OCI-LY7 (cell line): ENCODE data around the gene ATXN8OS. TPM values are rescaled to one million over a fixed set of nuclear protein-coding genes. Genes with fewer than 3 reads are reported as not detected.

Experiments
- BruUV-seq: library from RNA; stranded (reverse); fragments of 400-500 nt; replicated peaks from 2 replicates; lab custom pipeline; 2021; lab: Mats Ljungman, UMichigan
- CTCF ChIA-PET: fragments of 300-600 bp; sonication (Branson Sonifier 250); formaldehyde crosslinking; loops from one replicate; lab custom pipeline; 2022; ENCODE audit warnings: antibody characterized with exemption; ENCODE audit not compliant: unreplicated experiment; lab: Charles Lee
- POLR2A ChIA-PET: fragments of 300-600 bp; sonication (Branson Sonifier 250); formaldehyde crosslinking; loops from one replicate; lab custom pipeline; 2022; ENCODE audit warnings: antibody characterized with exemption; lab: Charles Lee
- DNase-seq: peaks from one replicate; pipeline ENCODE4 v3.0.0-alpha.2; 2015; ENCODE audit warnings: low spot score
- H2AFZ ChIP-seq: fragments of 200-600 bp; sonication (generic), shearing (Covaris generic); 2 replicates; pipeline ENCODE4 v1.6.1; 2014; ENCODE audit warnings: mild to moderate bottlenecking, antibody characterized with exemption, low read length, moderate library complexity
- H3K27ac ChIP-seq: fragments of 200-600 bp; sonication (generic); 2 replicates; pipeline ENCODE4 v1.5.1; 2014; ENCODE audit warnings: mixed run types, low read depth, mild to moderate bottlenecking, moderate library complexity, low read length, inconsistent platforms; ENCODE audit not compliant: poor library complexity, severe bottlenecking
- H3K36me3 ChIP-seq: fragments of 200-600 bp; sonication (generic); 2 replicates; pipeline ENCODE4 v1.6.1; 2014; ENCODE audit warnings: mild to moderate bottlenecking, antibody characterized with exemption, low read length, moderate library complexity, mixed read lengths; ENCODE audit not compliant: insufficient read depth
- H3K4me1 ChIP-seq: fragments of 200-600 bp; sonication (generic); 2 replicates; pipeline ENCODE4 v1.5.1; 2014; ENCODE audit warnings: mild to moderate bottlenecking, low read length; ENCODE audit not compliant: insufficient read depth, poor library complexity, severe bottlenecking
- H3K4me2 ChIP-seq: fragments of 200-600 bp; sonication (generic); 2 replicates; pipeline ENCODE4 v1.6.1; 2014; ENCODE audit warnings: mild to moderate bottlenecking, low read length
- H3K4me3 ChIP-seq: fragments of 200-600 bp; sonication (generic); 2 replicates; pipeline ENCODE4 v1.5.1; 2014; ENCODE audit warnings: mild to moderate bottlenecking, low read depth, low read length; ENCODE audit not compliant: poor library complexity, severe bottlenecking
- H3K79me2 ChIP-seq: fragments of 200-600 bp; sonication (generic); 2 replicates; pipeline ENCODE4 v1.6.1; 2016; ENCODE audit warnings: low read depth, mild to moderate bottlenecking, low read length, moderate library complexity, mixed read lengths; ENCODE audit not compliant: insufficient read depth
- H3K9me2 ChIP-seq: fragments of 200-600 bp; sonication (generic); 2 replicates; pipeline ENCODE4 v1.6.1; 2016; ENCODE audit warnings: mild to moderate bottlenecking, low read length, mixed read lengths; ENCODE audit not compliant: insufficient read depth
- H3K9me3 ChIP-seq: fragments of 200-600 bp; sonication (generic); 2 replicates; pipeline ENCODE4 v1.6.1; 2014; ENCODE audit warnings: mild to moderate bottlenecking, mixed run types, low read length, mixed read lengths
- H4K20me1 ChIP-seq: fragments of 200-600 bp; sonication (generic); 2 replicates; pipeline ENCODE4 v1.6.1; 2014; ENCODE audit warnings: mild to moderate bottlenecking, antibody characterized with exemption, low read length, moderate library complexity, mixed read lengths; ENCODE audit not compliant: insufficient read depth
- CTCF ChIP-seq: fragments of 200-600 bp; sonication (generic); conservative IDR thresholded peaks from 2 replicates; pipeline ENCODE4 v1.5.1; 2014; ENCODE audit warnings: mild to moderate bottlenecking, antibody characterized with exemption, low read length, moderate library complexity, mixed read lengths
- EZH2phosphoT487 ChIP-seq: fragments of 200-600 bp; sonication (generic); IDR thresholded peaks from 2 replicates; pipeline ENCODE4 v1.6.1; 2018; ENCODE audit warnings: low read depth, borderline replicate concordance, mild to moderate bottlenecking, mixed run types, antibody characterized with exemption, low read length, moderate library complexity, mixed read lengths
- intact Hi-C: fragments of 100-400 bp; cut with micrococcal nuclease; formaldehyde crosslinking; loops from one replicate; pipeline ENCODE4 v1.10.0; 2022; ENCODE audit not compliant: unreplicated experiment
- total RNA-seq, 2 experiments: library from RNA; depleted of rRNA in 1 of 2; stranded (reverse); fragments of >200 nt in 1 of 2; shearing (Covaris generic) in 1 of 2; gene quantifications; 2 replicates each; pipeline ENCODE4 v1.2.3, GENCODE V29; 2014 to 2022

Gene ATXN8OS
- total RNA-seq, 2 experiments from 2014 or later: not detected

- Histone ChIP-seq H3K79me2 (no peaks in the 10 kb centered on the region), H4K20me1 (no peaks in the 10 kb centered on the region), H3K4me3 (no peak overlapping the region), H3K9me3 (no peaks in the 10 kb centered on the region), H2AFZ (no peak overlapping the region), H3K4me2 (no peak overlapping the region), H3K4me1 (no peaks in the 10 kb centered on the region), H3K9me2 (no peaks in the 10 kb centered on the region), H3K36me3 (no peaks in the 10 kb centered on the region), H3K27ac (no peak overlapping the region)
- intact Hi-C loops: no loop called here
- no peak for DNase-seq
- ChIA-PET CTCF (no interaction called here), POLR2A (interaction anchor here (0.6 to 1.2 kb wide), 2 partner anchors 21 to 36 kb away, joined by 3 read pairs; no protein-coding TSS in a partner anchor)
- BruUV-seq: no TSS peak
- TF ChIP-seq CTCF: peak; percentile 69
- TF ChIP-seq EZH2phosphoT487: no peak
Measured at GRCh38 chr13:70098669-70099068, 9.0 kb upstream of the ATXN8OS start.

- Histone ChIP-seq H3K4me3 (no peak overlapping the region), H3K9me3 (no peaks in the 10 kb centered on the region), H3K36me3 (no peaks in the 10 kb centered on the region), H3K27ac (no peak overlapping the region), H3K4me2 (no peak overlapping the region), H4K20me1 (no peaks in the 10 kb centered on the region), H3K4me1 (no peaks in the 10 kb centered on the region), H3K9me2 (no peaks in the 10 kb centered on the region), H2AFZ (no peak overlapping the region), H3K79me2 (no peaks in the 10 kb centered on the region)
- POLR2A ChIA-PET: no interaction called here
- intact Hi-C loops: no loop called here
- TF ChIP-seq EZH2phosphoT487: no peak
- no peak for TF ChIP-seq CTCF
- no peak for DNase-seq
- CTCF ChIA-PET: no interaction called here
- no TSS peak for BruUV-seq
Measured at GRCh38 chr13:70104481-70104880, 3.1 kb upstream of the ATXN8OS start.

- Histone ChIP-seq H3K4me1 (no peaks in the 10 kb centered on the region), H3K79me2 (no peaks in the 10 kb centered on the region), H2AFZ (no peak overlapping the region), H3K36me3 (no peaks in the 10 kb centered on the region), H3K4me2 (no peak overlapping the region), H3K9me3 (no peaks in the 10 kb centered on the region), H3K9me2 (no peaks in the 10 kb centered on the region), H3K27ac (no peak overlapping the region), H4K20me1 (no peaks in the 10 kb centered on the region), H3K4me3 (no peak overlapping the region)
- no TSS peak for BruUV-seq
- intact Hi-C loops: no loop called here
- ChIA-PET POLR2A (no interaction called here), CTCF (no interaction called here)
- no peak for TF ChIP-seq EZH2phosphoT487
- no peak for TF ChIP-seq CTCF
- DNase-seq: no peak
Measured at GRCh38 chr13:70107125-70107497, 515 bp upstream of the ATXN8OS start.
